B cell (primary cell): ENCODE results near the gene CXCL5. TPM values are rescaled to one million over a fixed set of nuclear protein-coding genes. Genes with fewer than 3 reads are reported as not detected.

Source experiments
- ATAC-seq: fragments of 200-7000 bp; cut with Tn5 transposase; one replicate; pipeline ENCODE4 v1.10.0; 2021; ENCODE audit warnings: low read depth, mild to moderate bottlenecking, moderate number of reproducible peaks, moderate library complexity
- CTCF ChIA-PET: fragments of 350-600 bp; sonication (Branson Sonifier 250); formaldehyde crosslinking; loops from one replicate; lab custom pipeline; 2021; ENCODE audit warnings: antibody characterized with exemption, inconsistent platforms; lab: Charles Lee
- POLR2A ChIA-PET: fragments of 350-600 bp; sonication (Branson Sonifier 250); formaldehyde crosslinking; loops from one replicate; lab custom pipeline; 2021; ENCODE audit warnings: antibody characterized with exemption; lab: Charles Lee
- DNase-seq: peaks from one replicate; pipeline ENCODE4 v3.0.0; 2013
- H2AFZ ChIP-seq: 2 replicates; pipeline ENCODE4 v1.6.1; 2012; ENCODE audit warnings: mild to moderate bottlenecking, low read depth, low read length; ENCODE audit not compliant: insufficient read depth, poor library complexity, severe bottlenecking
- H3K27ac ChIP-seq, 2 donors: 1 replicate in 1 of 2; 2 replicates in 1 of 2; pipeline ENCODE4 v1.5.1; 2012 to 2013; ENCODE audit warnings: low read length in 2 of 2, mild to moderate bottlenecking in 2 of 2, moderate library complexity in 1 of 2
- H3K27me3 ChIP-seq, 4 experiments: fragments of 200-600 bp in 1 of 4; sonication (generic) in 1 of 4; replicated peaks in 1 of 4; 1 replicate in 2 of 4; 2 replicates in 2 of 4; pipeline versions ENCODE4 v1.6.1 to v1.7.0; 2013 to 2016; ENCODE audit warnings: low read length in 3 of 4, mild to moderate bottlenecking in 2 of 4, mixed read lengths in 1 of 4, moderate library complexity in 1 of 4; ENCODE audit not compliant: insufficient read depth in 4 of 4, control insufficient read depth in 3 of 4; ENCODE audit errors: control extremely low read depth in 1 of 4
- H3K36me3 ChIP-seq, 2 experiments: replicated peaks in 1 of 2; 1 replicate in 1 of 2; 2 replicates in 1 of 2; pipeline versions ENCODE4 v1.6.1 to v1.7.1; 2013; ENCODE audit warnings: low read length in 1 of 2; ENCODE audit not compliant: insufficient read depth in 2 of 2, control insufficient read depth in 1 of 2; ENCODE audit errors: control extremely low read depth in 1 of 2, extremely low read depth in 1 of 2
- H3K4me1 ChIP-seq, 2 donors: fragments of 200-600 bp in 1 of 2; sonication (generic) in 1 of 2; 1 replicate in 1 of 2; 2 replicates in 1 of 2; pipeline versions ENCODE4 v1.5.1 to v1.6.1; 2013 to 2017; ENCODE audit warnings: low read length in 2 of 2; ENCODE audit not compliant: control insufficient read depth in 2 of 2, insufficient read depth in 2 of 2
- H3K4me2 ChIP-seq: replicated peaks from 2 replicates; pipeline ENCODE3; 2012; ENCODE audit warnings: mild to moderate bottlenecking, low read depth, low read length; ENCODE audit not compliant: poor library complexity, severe bottlenecking
- H3K4me3 ChIP-seq, 5 experiments: fragments of 200-600 bp in 1 of 5; sonication (generic) in 1 of 5; 1 replicate in 3 of 5; 2 replicates in 2 of 5; pipeline versions ENCODE4 v1.5.1 to v1.7.0; 2011 to 2016; ENCODE audit warnings: low read length in 4 of 5, mild to moderate bottlenecking in 4 of 5, low read depth in 2 of 5, control low read depth in 1 of 5, moderate library complexity in 1 of 5; ENCODE audit not compliant: insufficient read depth in 1 of 5; ENCODE audit errors: control extremely low read depth in 1 of 5, extremely low read depth in 1 of 5
- H3K79me2 ChIP-seq: fragments of 200-600 bp; sonication (generic); one replicate; pipeline ENCODE4 v1.6.0; 2016; ENCODE audit warnings: low read length; ENCODE audit not compliant: control insufficient read depth, insufficient read depth
- H3K9ac ChIP-seq: fragments of 200-600 bp; sonication (generic); 2 replicates; pipeline ENCODE4 v1.6.1; 2017; ENCODE audit warnings: mild to moderate bottlenecking, low read length, moderate library complexity
- H3K9me3 ChIP-seq, 3 donors: one replicate each; pipeline versions ENCODE4 v1.6.1 to v1.7.1; 2013; ENCODE audit warnings: low read length in 2 of 3; ENCODE audit not compliant: control insufficient read depth in 2 of 3, insufficient read depth in 1 of 3; ENCODE audit errors: control extremely low read depth in 1 of 3
- H4K20me1 ChIP-seq: 2 replicates; pipeline ENCODE4 v1.6.0; 2012; ENCODE audit warnings: mild to moderate bottlenecking, low read length; ENCODE audit not compliant: insufficient read depth, control insufficient read depth, poor library complexity, severe bottlenecking
- H3K27ac Mint-ChIP-seq: one replicate; pipeline ENCODE4 v1.8.0; 2021; ENCODE audit warnings: mixed read lengths
- H3K27me3 Mint-ChIP-seq: one replicate; pipeline ENCODE4 v1.8.0; 2021; ENCODE audit warnings: mixed read lengths
- H3K4me1 Mint-ChIP-seq: one replicate; pipeline ENCODE4 v1.8.0; 2021; ENCODE audit warnings: mixed read lengths
- H3K4me3 Mint-ChIP-seq: one replicate; pipeline ENCODE4 v1.8.0; 2021; ENCODE audit warnings: mixed read lengths
- H3K9me3 Mint-ChIP-seq: one replicate; pipeline ENCODE4 v1.8.0; 2022; ENCODE audit warnings: mixed read lengths; ENCODE audit not compliant: insufficient read depth
- EZH2 ChIP-seq: IDR thresholded peaks from 2 replicates; pipeline ENCODE4 v1.6.1; 2012; ENCODE audit warnings: borderline replicate concordance, low read depth, mild to moderate bottlenecking, moderate library complexity, low read length; ENCODE audit not compliant: insufficient read depth, poor library complexity, severe bottlenecking
- WGBS: methylation state at CpG from one replicate; pipeline ENCODE4 v1.1.5; 2013; ENCODE audit warnings: missing lambda C conversion rate; ENCODE audit not compliant: insufficient coverage; 5-methylcytosine and 5-hydroxymethylcytosine counted together
- intact Hi-C: fragments of 100-400 bp; cut with micrococcal nuclease; formaldehyde crosslinking; loops from one replicate; pipeline ENCODE4 v1.10.0; 2022
- polyA plus RNA-seq: library from polyadenylated mRNA; depleted of rRNA; stranded (reverse); fragments of >200 nt; gene quantifications from 2 replicates; pipeline ENCODE4 v1.2.3, GENCODE V29; 2012
- total RNA-seq, 2 donors: library from RNA; stranded (reverse); fragments of 120-200 nt in 1 of 2; gene quantifications; 1 replicate in 1 of 2; 2 replicates in 1 of 2; pipeline versions ENCODE4 v1.2.3 to v1.2.4, GENCODE V29; 2013 to 2022
- TF ChIP-seq, protein P1 (sequence below): fragments of 200-600 bp; IDR thresholded peaks from one replicate; pipeline ENCODE4 v1.8.0; 2022; ENCODE audit warnings: antibody characterized with exemption, mild to moderate bottlenecking

CXCL5 gene
- total and polyA plus RNA-seq, 2 donors (not counting 1 experiment from before 2014, with no cell fraction given) = not detected

DNA sequence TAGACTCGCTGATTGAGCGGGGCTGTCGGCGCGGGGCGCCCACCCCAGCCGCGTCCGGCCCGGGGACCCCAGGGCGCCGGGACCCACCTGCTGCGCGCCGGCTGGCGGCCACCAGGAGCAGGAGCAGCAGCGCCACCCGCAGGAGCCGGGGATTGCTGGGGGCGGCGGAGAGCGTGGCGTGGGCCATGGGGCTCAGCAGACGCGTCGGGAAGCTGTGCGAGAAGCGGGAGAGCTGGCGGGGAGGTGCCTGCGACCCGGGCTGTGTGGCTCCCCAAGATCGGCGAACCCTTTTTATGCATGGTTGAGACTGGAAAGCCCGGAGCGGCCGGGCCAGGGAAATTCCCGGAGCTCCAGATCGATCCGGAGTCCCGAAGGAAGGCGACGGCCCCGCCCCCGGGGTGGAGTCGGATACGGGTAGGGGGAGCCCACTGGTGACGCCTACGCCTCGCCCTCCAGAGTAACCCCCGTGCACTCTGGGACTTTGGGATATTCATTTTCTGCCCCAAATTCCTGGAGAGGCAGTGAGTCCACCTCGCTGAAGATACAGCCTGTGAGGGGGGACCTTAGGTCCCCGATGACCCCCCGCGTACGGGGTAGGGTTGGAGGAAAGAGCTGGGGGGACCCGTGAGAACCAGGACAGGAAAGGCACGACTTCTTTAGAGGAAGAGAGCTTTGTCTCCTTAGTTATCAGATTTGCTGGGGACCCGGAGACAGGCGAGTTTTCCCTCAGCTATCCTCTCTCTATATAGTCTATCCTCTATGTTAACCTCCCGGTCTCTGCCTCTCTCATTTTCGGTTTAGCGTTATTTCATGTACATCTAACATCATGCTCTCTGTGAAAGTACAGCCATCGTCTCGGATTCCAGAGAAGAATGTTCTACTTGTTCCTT is 40.2 kb upstream of the CXCL5 start, which contains the start of gene CXCL3:
Gene CXCL3 (minus strand): TSS at position 265 of the 890 bp plus-strand sequence. CDS start 78 bp downstream, at position 187.
- H4K20me1 ChIP-seq = no peaks in the 10 kb centered on the region
- ChIA-PET CTCF (no interaction called here), POLR2A (no interaction called here)
- Mint-ChIP-seq H3K4me1 (peaks cover 16% of the 10 kb centered on the region), H3K27me3 (peaks cover 51% of the 10 kb centered on the region), H3K9me3 (no peaks in the 10 kb centered on the region), H3K27ac (no peak within 1 kb of the TSS), H3K4me3 (peak within 1 kb of the TSS; percentile 90)
- H3K9ac ChIP-seq = peak within 1 kb of the TSS; percentile 70
- peaks cover 0 to 23% (median 16%) of the 10 kb centered on the region in 4 experiments for H3K27me3 ChIP-seq
- peak within 1 kb of the TSS; percentile 81 for H3K4me2 ChIP-seq
- H3K36me3 ChIP-seq = no peaks in the 10 kb centered on the region
- ATAC-seq = peak; percentile 21
- peak; percentile 6 for DNase-seq
- no peaks in the 10 kb centered on the region for H3K9me3 ChIP-seq
- H2AFZ ChIP-seq = peak within 1 kb of the TSS; percentile 80
- intact Hi-C loops = no loop called here
- H3K79me2 ChIP-seq = no peaks in the 10 kb centered on the region
- peak within 1 kb of the TSS; percentile 44 to 69 (median 60) for H3K4me3 ChIP-seq
- H3K4me1 ChIP-seq = peaks cover 11 to 14% of the 10 kb centered on the region in 2 donors
- WGBS = under 1% methylated on average over 45 of the region's 64 CpGs
- H3K27ac ChIP-seq = no peak within 1 kb of the TSS
- no peak for TF ChIP-seq EZH2
- TF ChIP-seq, protein P1, sequence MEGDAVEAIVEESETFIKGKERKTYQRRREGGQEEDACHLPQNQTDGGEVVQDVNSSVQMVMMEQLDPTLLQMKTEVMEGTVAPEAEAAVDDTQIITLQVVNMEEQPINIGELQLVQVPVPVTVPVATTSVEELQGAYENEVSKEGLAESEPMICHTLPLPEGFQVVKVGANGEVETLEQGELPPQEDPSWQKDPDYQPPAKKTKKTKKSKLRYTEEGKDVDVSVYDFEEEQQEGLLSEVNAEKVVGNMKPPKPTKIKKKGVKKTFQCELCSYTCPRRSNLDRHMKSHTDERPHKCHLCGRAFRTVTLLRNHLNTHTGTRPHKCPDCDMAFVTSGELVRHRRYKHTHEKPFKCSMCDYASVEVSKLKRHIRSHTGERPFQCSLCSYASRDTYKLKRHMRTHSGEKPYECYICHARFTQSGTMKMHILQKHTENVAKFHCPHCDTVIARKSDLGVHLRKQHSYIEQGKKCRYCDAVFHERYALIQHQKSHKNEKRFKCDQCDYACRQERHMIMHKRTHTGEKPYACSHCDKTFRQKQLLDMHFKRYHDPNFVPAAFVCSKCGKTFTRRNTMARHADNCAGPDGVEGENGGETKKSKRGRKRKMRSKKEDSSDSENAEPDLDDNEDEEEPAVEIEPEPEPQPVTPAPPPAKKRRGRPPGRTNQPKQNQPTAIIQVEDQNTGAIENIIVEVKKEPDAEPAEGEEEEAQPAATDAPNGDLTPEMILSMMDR = no peak

DNA sequence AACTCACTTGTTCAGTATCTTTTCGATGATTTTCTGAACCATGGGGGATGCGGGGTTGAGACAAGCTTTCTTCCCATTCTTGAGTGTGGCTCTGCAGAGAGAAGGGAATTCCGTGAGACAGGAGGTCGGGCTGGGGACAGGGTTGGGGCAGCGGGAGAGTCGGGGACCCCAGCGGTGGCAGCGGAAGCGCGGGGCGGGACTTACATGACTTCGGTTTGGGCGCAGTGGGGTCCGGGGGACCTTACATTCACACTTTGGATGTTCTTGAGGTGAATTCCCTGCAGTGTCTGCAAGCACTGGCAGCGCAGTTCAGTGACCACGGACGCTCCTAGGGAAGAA is 39.6 kb upstream of the CXCL5 start:
- WGBS = 4% methylated on average over 17 of the region's 17 CpGs
- ChIA-PET POLR2A (no interaction called here), CTCF (no interaction called here)
- peak overlapping the region in 2 of 5 experiments; percentile 58 to 65 for H3K4me3 ChIP-seq
- Mint-ChIP-seq H3K27ac (no peak overlapping the region), H3K4me1 (peaks cover 16% of the 10 kb centered on the region), H3K9me3 (no peaks in the 10 kb centered on the region), H3K27me3 (peaks cover 47% of the 10 kb centered on the region), H3K4me3 (peak overlapping the region; percentile 90)
- peaks cover 0 to 23% (median 13%) of the 10 kb centered on the region in 4 experiments for H3K27me3 ChIP-seq
- TF ChIP-seq EZH2 = no peak
- TF ChIP-seq, protein P1 = no peak
- H3K9ac ChIP-seq = peak overlapping the region; percentile 70
- DNase-seq = no peak
- H2AFZ ChIP-seq = peak overlapping the region; percentile 80
- ATAC-seq = no peak
- H4K20me1 ChIP-seq = no peaks in the 10 kb centered on the region
- H3K27ac ChIP-seq = no peak overlapping the region
- H3K4me1 ChIP-seq = peaks cover 11 to 14% of the 10 kb centered on the region in 2 donors
- H3K4me2 ChIP-seq = peak overlapping the region; percentile 81
- intact Hi-C loops = no loop called here
- no peaks in the 10 kb centered on the region for H3K79me2 ChIP-seq
- no peaks in the 10 kb centered on the region for H3K9me3 ChIP-seq
- no peaks in the 10 kb centered on the region for H3K36me3 ChIP-seq
